Hepatocyte (in vitro differentiated cells): ENCODE results near the gene MT3. TPM values are rescaled to one million over a fixed set of nuclear protein-coding genes. Genes with fewer than 3 reads are reported as not detected.
"Not testable (repeated sequence)": the region's sequence is repeated elsewhere in the genome, so short reads cannot be mapped to it uniquely, and the experiment has no call there.

Experiments used
- DNase-seq: peaks from one replicate; pipeline ENCODE4 v3.0.0-alpha.2; 2016; ENCODE audit warnings: low spot score
- H2AFZ ChIP-seq: fragments of 200-600 bp; sonication (generic); 2 replicates; pipeline ENCODE4 v1.6.0; 2016; ENCODE audit warnings: antibody characterized with exemption, mild to moderate bottlenecking
- H3K27ac ChIP-seq: fragments of 200-600 bp; sonication (generic); 2 replicates; pipeline ENCODE4 v1.5.1; 2016; ENCODE audit warnings: mild to moderate bottlenecking
- H3K27me3 ChIP-seq: fragments of 200-600 bp; sonication (generic); 2 replicates; pipeline ENCODE4 v1.6.1; 2016
- H3K36me3 ChIP-seq: fragments of 200-600 bp; sonication (generic); replicated peaks from 2 replicates; pipeline ENCODE4 v1.5.1; 2016; ENCODE audit warnings: low read depth; ENCODE audit not compliant: insufficient read depth
- H3K4me1 ChIP-seq: fragments of 200-600 bp; sonication (generic); 2 replicates; pipeline ENCODE4 v1.5.1; 2016; ENCODE audit warnings: mild to moderate bottlenecking, moderate library complexity; ENCODE audit not compliant: insufficient read depth
- H3K4me2 ChIP-seq: fragments of 200-600 bp; sonication (generic); 2 replicates; pipeline ENCODE4 v1.6.0; 2016
- H3K4me3 ChIP-seq: fragments of 200-600 bp; sonication (generic); 2 replicates; pipeline ENCODE4 v1.5.1; 2016; ENCODE audit warnings: mild to moderate bottlenecking
- H3K79me2 ChIP-seq: fragments of 200-600 bp; sonication (generic); 2 replicates; pipeline ENCODE4 v1.6.0; 2017; ENCODE audit warnings: mild to moderate bottlenecking
- H3K9me2 ChIP-seq: fragments of 200-600 bp; sonication (generic); replicated peaks from 2 replicates; pipeline ENCODE4 v1.6.0; 2017; ENCODE audit warnings: mild to moderate bottlenecking; ENCODE audit not compliant: insufficient read depth
- H3K9me3 ChIP-seq: fragments of 200-600 bp; sonication (generic); 2 replicates; pipeline ENCODE4 v1.5.1; 2016; ENCODE audit warnings: low read depth, mild to moderate bottlenecking
- H4K20me1 ChIP-seq: fragments of 200-600 bp; sonication (generic); 2 replicates; pipeline ENCODE4 v1.6.0; 2016; ENCODE audit warnings: mild to moderate bottlenecking; ENCODE audit not compliant: insufficient read depth, poor library complexity, severe bottlenecking
- EZH2 ChIP-seq: fragments of 200-600 bp; sonication (generic); IDR thresholded peaks from 2 replicates; pipeline ENCODE4 v1.6.1; 2016; ENCODE audit warnings: antibody characterized with exemption, mild to moderate bottlenecking, borderline replicate concordance
- EZH2phosphoT487 ChIP-seq: fragments of 200-600 bp; sonication (generic); IDR thresholded peaks from one replicate; pipeline ENCODE4 v1.6.1; 2018; ENCODE audit warnings: antibody characterized with exemption, mild to moderate bottlenecking, low read depth, moderate library complexity; ENCODE audit not compliant: unreplicated experiment, severe bottlenecking
- WGBS: methylation state at CpG from one replicate; pipeline ENCODE4 v1.1.6; 2016; ENCODE audit warnings: low lambda C conversion rate; ENCODE audit errors: missing lambda C conversion rate; 5-methylcytosine and 5-hydroxymethylcytosine counted together
- polyA plus RNA-seq: library from polyadenylated mRNA; unstranded; fragments of >200 nt; fragmentation: Nextera tagmentation; extraction: Ambion mirVana; gene quantifications from 2 replicates; pipeline ENCODE4 v1.2.1, GENCODE V29; 2016
- total RNA-seq: library from RNA; depleted of rRNA; stranded (reverse); fragments of >200 nt; gene quantifications from 2 replicates; pipeline ENCODE4 v1.2.3, GENCODE V29; 2014
- TF ChIP-seq, protein P1 (sequence below): fragments of 200-600 bp; sonication (generic); IDR thresholded peaks from 2 replicates; pipeline ENCODE4 v1.5.1; 2016; ENCODE audit warnings: antibody characterized with exemption, mild to moderate bottlenecking; ENCODE audit not compliant: poor library complexity

MT3 gene
- total and polyA plus RNA-seq, 2 experiments from 2014 or later: not detected

- Histone ChIP-seq H2AFZ (peak overlapping the region; percentile 45), H3K79me2 (no peaks in the 10 kb centered on the region), H3K9me2 (no peaks in the 10 kb centered on the region), H3K36me3 (no peaks in the 10 kb centered on the region), H4K20me1 (no peaks in the 10 kb centered on the region), H3K4me1 (no peaks in the 10 kb centered on the region), H3K4me2 (peak overlapping the region; percentile 86), H3K27ac (no peak overlapping the region), H3K9me3 (no peaks in the 10 kb centered on the region), H3K27me3 (peaks cover 42% of the 10 kb centered on the region), H3K4me3 (peak overlapping the region; percentile 29)
- peak; percentile 60 for DNase-seq
- TF ChIP-seq EZH2 (no peak), EZH2phosphoT487 (no peak)
- TF ChIP-seq, protein P1, sequence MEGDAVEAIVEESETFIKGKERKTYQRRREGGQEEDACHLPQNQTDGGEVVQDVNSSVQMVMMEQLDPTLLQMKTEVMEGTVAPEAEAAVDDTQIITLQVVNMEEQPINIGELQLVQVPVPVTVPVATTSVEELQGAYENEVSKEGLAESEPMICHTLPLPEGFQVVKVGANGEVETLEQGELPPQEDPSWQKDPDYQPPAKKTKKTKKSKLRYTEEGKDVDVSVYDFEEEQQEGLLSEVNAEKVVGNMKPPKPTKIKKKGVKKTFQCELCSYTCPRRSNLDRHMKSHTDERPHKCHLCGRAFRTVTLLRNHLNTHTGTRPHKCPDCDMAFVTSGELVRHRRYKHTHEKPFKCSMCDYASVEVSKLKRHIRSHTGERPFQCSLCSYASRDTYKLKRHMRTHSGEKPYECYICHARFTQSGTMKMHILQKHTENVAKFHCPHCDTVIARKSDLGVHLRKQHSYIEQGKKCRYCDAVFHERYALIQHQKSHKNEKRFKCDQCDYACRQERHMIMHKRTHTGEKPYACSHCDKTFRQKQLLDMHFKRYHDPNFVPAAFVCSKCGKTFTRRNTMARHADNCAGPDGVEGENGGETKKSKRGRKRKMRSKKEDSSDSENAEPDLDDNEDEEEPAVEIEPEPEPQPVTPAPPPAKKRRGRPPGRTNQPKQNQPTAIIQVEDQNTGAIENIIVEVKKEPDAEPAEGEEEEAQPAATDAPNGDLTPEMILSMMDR: no peak
- WGBS: 4% methylated on average over 39 of the region's 41 CpGs
Observed at GRCh38 chr16:56617212-56618085, 28.1 kb downstream of the MT3 start.

- Histone ChIP-seq H3K9me3 (no peaks in the 10 kb centered on the region), H3K4me1 (no peaks in the 10 kb centered on the region), H3K79me2 (no peaks in the 10 kb centered on the region), H3K27ac (no peak overlapping the region), H3K9me2 (no peaks in the 10 kb centered on the region), H3K36me3 (no peaks in the 10 kb centered on the region), H2AFZ (no peak overlapping the region), H3K4me3 (no peak overlapping the region), H4K20me1 (no peaks in the 10 kb centered on the region), H3K4me2 (no peak overlapping the region), H3K27me3 (peaks cover 42% of the 10 kb centered on the region)
- DNase-seq: no peak
- whole genome bisulfite sequencing: 35% methylated on average over 6 of the region's 6 CpGs
- no peak for TF ChIP-seq EZH2
Observed at GRCh38 chr16:56618138-56618537, 28.8 kb downstream of the MT3 start.

- Histone ChIP-seq H3K4me3 (no peak overlapping the region), H2AFZ (no peak overlapping the region), H3K27ac (no peak overlapping the region), H3K4me1 (no peaks in the 10 kb centered on the region), H3K36me3 (no peaks in the 10 kb centered on the region), H3K9me3 (no peaks in the 10 kb centered on the region), H3K27me3 (peaks cover 55% of the 10 kb centered on the region), H4K20me1 (no peaks in the 10 kb centered on the region), H3K79me2 (no peaks in the 10 kb centered on the region), H3K9me2 (no peaks in the 10 kb centered on the region), H3K4me2 (no peak overlapping the region)
- DNase-seq: no peak
- WGBS: 76% methylated on average over 8 of the region's 8 CpGs
- TF ChIP-seq, protein P1: no peak
- TF ChIP-seq EZH2: no peak
- no peak for TF ChIP-seq EZH2phosphoT487
Observed at GRCh38 chr16:56620339-56620897, 31.1 kb downstream of the MT3 start.

- not testable (repeated sequence) for H2AFZ ChIP-seq, H3K4me2 ChIP-seq, H3K4me3 ChIP-seq, H3K36me3 ChIP-seq, DNase-seq, H3K79me2 ChIP-seq, H3K4me1 ChIP-seq, H4K20me1 ChIP-seq, H3K27ac ChIP-seq, H3K9me3 ChIP-seq, H3K9me2 ChIP-seq
- peaks cover 59% of the 10 kb centered on the region for H3K27me3 ChIP-seq
- 53% methylated on average over 4 of the region's 4 CpGs for WGBS
Observed at GRCh38 chr16:56621665-56622445, 32.5 kb downstream of the MT3 start.

DNA sequence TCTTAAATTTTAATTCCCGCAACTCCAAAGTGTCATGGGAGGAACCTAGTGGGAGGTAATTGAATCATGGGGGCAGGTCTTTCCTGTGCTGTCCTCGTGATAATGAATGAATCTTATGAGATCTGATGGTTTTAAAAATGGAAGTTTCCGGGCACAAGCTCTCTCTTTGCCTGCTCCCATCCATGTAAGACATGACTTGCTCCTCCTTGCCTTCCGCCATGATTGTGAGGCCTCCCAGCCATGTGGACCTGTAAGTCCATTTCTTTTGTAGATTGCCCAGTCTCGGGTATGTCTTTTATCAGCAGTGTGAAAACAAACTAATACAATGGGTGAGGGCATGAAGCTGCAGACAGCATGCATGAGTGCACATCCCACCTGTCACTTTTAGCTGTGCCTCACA, 33.9 kb downstream of the MT3 start:
- WGBS: 92% methylated on average over 5 of the region's 5 CpGs
- not testable (repeated sequence) for H3K4me2 ChIP-seq, H3K36me3 ChIP-seq, H3K4me1 ChIP-seq, H3K9me3 ChIP-seq, H2AFZ ChIP-seq, H3K9me2 ChIP-seq, H3K27ac ChIP-seq, H3K79me2 ChIP-seq, H3K4me3 ChIP-seq, H4K20me1 ChIP-seq, DNase-seq
- peaks cover 48% of the 10 kb centered on the region for H3K27me3 ChIP-seq
